ENCODE measurements around the gene CDKN1B.

The CDKN1B gene

DNA sequence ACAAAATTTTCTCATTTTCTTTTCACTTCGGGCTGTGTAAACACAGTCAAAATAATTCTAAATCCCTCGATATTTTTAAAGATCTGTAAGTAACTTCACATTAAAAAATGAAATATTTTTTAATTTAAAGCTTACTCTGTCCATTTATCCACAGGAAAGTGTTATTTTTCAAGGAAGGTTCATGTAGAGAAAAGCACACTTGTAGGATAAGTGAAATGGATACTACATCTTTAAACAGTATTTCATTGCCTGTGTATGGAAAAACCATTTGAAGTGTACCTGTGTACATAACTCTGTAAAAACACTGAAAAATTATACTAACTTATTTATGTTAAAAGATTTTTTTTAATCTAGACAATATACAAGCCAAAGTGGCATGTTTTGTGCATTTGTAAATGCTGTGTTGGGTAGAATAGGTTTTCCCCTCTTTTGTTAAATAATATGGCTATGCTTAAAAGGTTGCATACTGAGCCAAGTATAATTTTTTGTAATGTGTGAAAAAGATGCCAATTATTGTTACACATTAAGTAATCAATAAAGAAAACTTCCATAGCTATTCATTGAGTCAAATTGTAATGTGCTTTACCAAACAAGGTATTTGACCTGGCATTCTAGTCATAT, 4.8 kb downstream of the CDKN1B start:
- TF ChIP-seq, protein P1, sequence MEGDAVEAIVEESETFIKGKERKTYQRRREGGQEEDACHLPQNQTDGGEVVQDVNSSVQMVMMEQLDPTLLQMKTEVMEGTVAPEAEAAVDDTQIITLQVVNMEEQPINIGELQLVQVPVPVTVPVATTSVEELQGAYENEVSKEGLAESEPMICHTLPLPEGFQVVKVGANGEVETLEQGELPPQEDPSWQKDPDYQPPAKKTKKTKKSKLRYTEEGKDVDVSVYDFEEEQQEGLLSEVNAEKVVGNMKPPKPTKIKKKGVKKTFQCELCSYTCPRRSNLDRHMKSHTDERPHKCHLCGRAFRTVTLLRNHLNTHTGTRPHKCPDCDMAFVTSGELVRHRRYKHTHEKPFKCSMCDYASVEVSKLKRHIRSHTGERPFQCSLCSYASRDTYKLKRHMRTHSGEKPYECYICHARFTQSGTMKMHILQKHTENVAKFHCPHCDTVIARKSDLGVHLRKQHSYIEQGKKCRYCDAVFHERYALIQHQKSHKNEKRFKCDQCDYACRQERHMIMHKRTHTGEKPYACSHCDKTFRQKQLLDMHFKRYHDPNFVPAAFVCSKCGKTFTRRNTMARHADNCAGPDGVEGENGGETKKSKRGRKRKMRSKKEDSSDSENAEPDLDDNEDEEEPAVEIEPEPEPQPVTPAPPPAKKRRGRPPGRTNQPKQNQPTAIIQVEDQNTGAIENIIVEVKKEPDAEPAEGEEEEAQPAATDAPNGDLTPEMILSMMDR (IDR thresholded peaks at IDR 0.05; ENCODE audit: low read depth, low read length, missing control alignments): no peak
- no peak for DNase-seq
- Histone ChIP-seq H3K27me3 (replicated peaks) (no peaks in the 10 kb centered on the region), H3K36me3 (replicated peaks) (peaks cover 21% of the 10 kb centered on the region), H3K4me3 (ENCODE audit: low read depth, low read length) (peak overlapping the region; percentile 83), H3K27ac (peak overlapping the region; percentile 86)
- in situ Hi-C loops (cut with HindIII; ENCODE audit: low pct_ligation_motif_present, low sequenced_read_pairs): no loop called here

- Histone ChIP-seq H3K27ac (peak overlapping the region; percentile 86), H3K27me3 (replicated peaks) (no peaks in the 10 kb centered on the region), H3K36me3 (replicated peaks) (peaks cover 21% of the 10 kb centered on the region), H3K4me3 (ENCODE audit: low read depth, low read length) (peak overlapping the region; percentile 83)
- in situ Hi-C loops (cut with HindIII; ENCODE audit: low pct_ligation_motif_present, low sequenced_read_pairs): no loop called here
- TF ChIP-seq, protein P1 (IDR thresholded peaks at IDR 0.05; ENCODE audit: low read depth, low read length, missing control alignments): no peak
- no peak for DNase-seq
Observed at GRCh38 chr12:12722435-12723148, 5.4 kb downstream of the CDKN1B start.

GRCh38 chr12:12723149-12723680, 6.0 kb downstream of the CDKN1B start:
- Histone ChIP-seq H3K4me3 (ENCODE audit: low read depth, low read length) (peak overlapping the region; percentile 83), H3K36me3 (replicated peaks) (peaks cover 21% of the 10 kb centered on the region), H3K27ac (peak overlapping the region; percentile 86), H3K27me3 (replicated peaks) (no peaks in the 10 kb centered on the region)
- in situ Hi-C loops (cut with HindIII; ENCODE audit: low pct_ligation_motif_present, low sequenced_read_pairs): no loop called here
- DNase-seq: no peak
- TF ChIP-seq, protein P1 (IDR thresholded peaks at IDR 0.05; ENCODE audit: low read depth, low read length, missing control alignments): no peak

GRCh38 chr12:12723681-12724420, 6.7 kb downstream of the CDKN1B start:
- Histone ChIP-seq H3K27me3 (replicated peaks) (no peaks in the 10 kb centered on the region), H3K4me3 (ENCODE audit: low read depth, low read length) (peak overlapping the region; percentile 83), H3K27ac (peak overlapping the region; percentile 86), H3K36me3 (replicated peaks) (peaks cover 20% of the 10 kb centered on the region)
- TF ChIP-seq, protein P1 (IDR thresholded peaks at IDR 0.05; ENCODE audit: low read depth, low read length, missing control alignments): no peak
- in situ Hi-C loops (cut with HindIII; ENCODE audit: low pct_ligation_motif_present, low sequenced_read_pairs): no loop called here
- no peak for DNase-seq

DNA sequence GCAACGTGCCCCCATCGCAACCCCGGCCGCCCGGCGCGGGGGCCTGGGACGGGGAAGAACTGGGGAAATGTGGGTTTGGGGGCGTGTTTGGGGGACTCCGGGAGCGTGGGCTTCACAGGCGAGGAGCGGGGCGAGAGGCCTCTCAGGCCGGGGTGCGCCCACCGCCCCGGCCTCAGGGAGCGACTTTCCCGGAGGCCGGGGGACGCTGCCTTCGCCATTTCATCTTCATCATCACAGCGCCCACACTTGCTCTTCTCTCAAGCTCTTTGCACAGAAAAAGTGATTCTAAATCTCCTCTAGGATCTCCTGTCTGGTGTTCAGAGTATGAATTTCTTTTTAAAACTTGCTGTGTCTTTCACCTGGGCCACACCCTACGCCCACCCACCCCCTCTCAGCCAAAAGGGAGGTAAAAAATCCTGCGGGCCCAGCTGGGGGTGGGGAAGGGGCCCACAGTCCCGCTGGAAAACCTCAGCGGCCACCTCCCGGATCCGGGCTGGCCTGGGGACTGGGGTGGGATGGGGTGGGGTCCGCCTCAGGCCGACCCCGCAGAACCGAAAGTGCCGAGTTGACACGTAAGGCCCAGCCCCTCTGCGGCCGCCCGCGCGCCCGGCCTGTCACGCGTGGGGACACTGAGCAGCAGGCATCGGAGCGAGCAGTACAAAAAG, 7.4 kb downstream of the CDKN1B start:
- in situ Hi-C loops (cut with HindIII; ENCODE audit: low pct_ligation_motif_present, low sequenced_read_pairs): no loop called here
- peaks cover 14% of the 10 kb centered on the region for H3K36me3 ChIP-seq (replicated peaks)
- DNase-seq: no peak
- peak overlapping the region; percentile 86 for H3K27ac ChIP-seq
- TF ChIP-seq, protein P1 (IDR thresholded peaks at IDR 0.05; ENCODE audit: low read depth, low read length, missing control alignments): no peak
- H3K4me3 ChIP-seq (ENCODE audit: low read depth, low read length): peak overlapping the region; percentile 83
- H3K27me3 ChIP-seq (replicated peaks): no peaks in the 10 kb centered on the region

Measured in brain microvascular endothelial cell (primary cell).